GM21528 (cell line): ENCODE measurements around the gene CTSS.
"Not testable (repeated sequence)": the region's sequence is repeated elsewhere in the genome, so short reads cannot be mapped to it uniquely, and the experiment has no call there.

ENCODE experiments used
- ATAC-seq: cut with Tn5 transposase; IDR thresholded peaks from one replicate; pipeline ENCODE4 v1.9.1; 2021; ENCODE audit warnings: mild to moderate bottlenecking, moderate library complexity; ENCODE audit not compliant: unreplicated experiment, low FRiP score

CTSS gene

DNA sequence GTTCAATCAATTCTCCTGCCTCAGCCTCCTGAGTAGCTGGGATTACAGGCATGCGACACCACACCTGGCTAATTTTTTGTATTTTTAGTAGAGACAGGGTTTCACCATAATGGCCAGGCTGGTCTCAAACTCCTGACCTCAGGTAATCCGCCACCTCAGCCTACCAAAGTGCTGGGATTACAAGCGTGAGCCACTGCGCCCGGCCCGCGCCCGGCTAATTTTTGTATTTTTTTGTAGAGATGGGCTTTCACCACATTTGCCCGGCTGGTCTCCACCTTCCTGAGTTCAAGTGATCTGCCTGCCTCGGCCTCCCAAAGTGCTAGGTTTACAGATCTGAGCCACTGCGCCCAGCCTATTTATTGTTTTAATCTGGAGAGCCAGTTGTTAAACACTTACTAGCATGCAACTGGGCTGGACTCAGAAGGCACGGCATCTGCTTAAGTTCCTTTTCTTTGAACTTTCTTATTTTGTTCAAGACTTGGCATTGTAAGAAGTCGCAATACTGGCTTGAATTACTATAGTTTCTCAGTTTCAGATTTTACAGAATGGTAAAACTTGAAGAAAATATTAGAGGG lies 10.4 kb upstream of the CTSS start:
- not testable (repeated sequence) for ATAC-seq

DNA sequence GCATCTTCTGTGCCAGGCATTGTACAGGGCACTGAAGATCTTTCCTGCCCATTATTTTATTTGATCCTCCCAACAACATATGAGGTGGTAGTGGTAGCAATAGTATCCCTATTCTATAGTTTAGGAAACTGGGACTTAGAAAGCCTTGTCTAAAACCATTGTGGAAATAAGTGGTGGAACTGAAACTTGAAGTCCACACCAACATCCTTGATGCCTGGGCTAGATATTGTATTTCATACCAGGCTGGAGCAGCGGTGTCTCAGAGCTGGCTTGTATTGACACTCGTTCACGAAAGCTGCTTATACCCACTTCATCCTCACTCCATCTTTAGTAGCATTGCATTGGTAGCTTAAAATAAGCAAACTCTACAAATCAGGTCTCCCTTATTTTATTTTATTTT lies 9.7 kb upstream of the CTSS start:
- ATAC-seq: no peak

DNA sequence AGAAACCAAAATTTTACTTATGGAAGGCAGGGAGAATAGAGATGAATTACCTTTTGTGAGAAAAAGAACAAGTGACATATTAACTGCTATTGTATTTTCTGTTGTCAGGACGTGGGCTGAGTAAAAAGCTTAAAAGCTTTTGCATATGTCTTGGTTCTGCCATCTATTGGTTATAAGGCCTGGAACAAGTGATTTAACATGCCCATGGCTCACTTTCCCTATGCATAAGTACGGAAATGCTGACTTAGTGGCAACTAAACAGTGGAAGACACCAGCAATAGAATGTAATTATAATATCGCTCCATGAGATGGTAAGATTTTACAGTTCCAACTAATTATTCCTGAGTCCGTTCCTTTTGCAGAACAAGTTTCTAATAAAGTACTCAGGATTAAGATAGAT lies 6.7 kb upstream of the CTSS start:
- no peak for ATAC-seq

DNA sequence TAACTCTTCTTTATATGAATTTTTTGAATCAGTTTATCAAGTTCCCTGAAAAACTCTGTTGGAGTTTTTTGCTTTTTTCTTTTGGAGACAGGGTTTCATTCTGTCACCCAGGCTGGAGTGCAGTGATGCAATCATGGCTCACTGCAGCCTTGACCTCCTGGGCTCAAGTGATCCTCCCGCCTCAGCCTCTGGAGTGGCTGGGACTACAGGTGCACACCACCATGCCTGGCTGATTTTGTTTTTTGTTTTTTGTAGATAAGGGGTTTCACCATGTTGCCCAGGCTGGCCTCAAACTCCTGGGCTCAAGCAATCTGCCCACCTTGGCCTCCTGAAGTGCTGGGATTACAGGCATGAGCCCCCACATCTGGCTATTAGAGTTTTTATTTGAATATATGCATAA lies 2.1 kb upstream of the CTSS start:
- ATAC-seq: not testable (repeated sequence)

DNA sequence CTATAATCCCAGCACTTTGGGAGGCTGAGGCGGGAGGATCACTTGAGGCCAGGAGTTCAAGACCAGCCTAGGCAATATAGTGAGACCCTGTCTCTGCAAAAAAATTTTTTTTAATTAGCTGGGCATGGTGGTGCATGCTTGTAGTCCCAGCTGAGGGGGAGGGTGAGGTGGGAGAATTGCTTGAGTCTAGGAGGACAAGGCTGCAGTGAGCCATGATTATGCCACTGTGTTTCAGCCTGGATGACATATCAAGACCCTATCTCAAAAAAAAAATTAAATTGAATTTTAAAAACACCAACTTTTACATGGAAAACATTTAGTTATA lies 361 bp upstream of the CTSS start:
- ATAC-seq: not testable (repeated sequence)

DNA sequence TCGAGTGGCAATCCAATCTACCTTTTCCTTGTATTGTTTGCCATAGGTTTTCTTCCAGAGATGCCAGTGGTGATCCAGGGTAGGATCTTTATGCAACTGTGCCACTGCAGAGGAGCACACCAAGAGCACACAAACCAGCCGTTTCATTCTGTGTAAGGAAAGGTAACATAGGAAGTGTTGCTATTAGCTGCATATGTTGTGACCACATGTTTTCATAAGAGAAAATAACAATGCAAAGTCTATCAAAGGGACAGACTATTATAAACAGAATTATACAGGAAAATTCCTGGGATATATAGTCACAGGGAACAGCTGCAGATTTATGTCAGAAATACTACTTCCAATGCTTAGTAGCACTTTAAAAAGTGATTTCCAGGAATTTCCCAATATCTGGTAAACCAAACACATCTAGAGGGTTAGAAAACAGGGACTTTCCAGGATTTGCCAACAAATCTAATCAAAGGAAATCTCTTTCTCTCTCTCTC lies 919 bp downstream of the CTSS start:
- no peak for ATAC-seq

DNA sequence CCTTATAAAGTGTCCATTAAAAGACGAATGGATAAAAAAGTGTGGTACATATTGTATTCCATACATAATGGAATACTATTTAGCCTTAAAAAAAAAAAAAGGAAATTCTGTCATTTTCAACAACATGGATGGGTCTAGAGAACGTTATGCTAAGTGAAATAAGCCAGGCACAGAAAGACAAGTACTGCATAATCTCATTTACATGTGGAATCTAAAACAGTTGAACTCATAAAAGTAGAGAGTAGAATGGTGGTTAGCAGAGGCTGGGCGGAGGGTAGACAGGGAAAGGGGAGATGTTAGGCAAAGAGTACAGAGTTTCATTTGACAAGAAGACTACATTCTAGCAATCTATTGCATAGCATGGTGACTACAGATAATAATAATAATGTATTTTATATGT lies 2.6 kb downstream of the CTSS start:
- ATAC-seq: no peak

DNA sequence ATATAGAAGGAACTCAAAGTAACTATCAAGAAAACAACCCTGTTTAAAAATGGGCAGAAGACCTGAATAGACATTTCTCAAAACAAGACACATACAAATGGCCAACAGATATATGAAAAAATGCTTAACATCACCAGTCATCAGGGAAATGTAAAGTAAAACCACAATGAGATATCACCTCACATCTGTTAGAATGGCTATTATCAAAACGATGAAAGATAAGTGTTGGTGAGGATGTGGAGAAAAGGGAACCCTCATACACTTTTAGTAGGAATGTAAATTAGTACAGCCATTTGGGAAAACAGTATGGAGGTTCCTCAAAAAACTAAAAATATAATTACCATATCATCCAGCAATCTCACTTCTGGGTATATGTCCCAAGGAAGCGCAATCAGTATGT lies 3.0 kb downstream of the CTSS start:
- ATAC-seq: no peak

DNA sequence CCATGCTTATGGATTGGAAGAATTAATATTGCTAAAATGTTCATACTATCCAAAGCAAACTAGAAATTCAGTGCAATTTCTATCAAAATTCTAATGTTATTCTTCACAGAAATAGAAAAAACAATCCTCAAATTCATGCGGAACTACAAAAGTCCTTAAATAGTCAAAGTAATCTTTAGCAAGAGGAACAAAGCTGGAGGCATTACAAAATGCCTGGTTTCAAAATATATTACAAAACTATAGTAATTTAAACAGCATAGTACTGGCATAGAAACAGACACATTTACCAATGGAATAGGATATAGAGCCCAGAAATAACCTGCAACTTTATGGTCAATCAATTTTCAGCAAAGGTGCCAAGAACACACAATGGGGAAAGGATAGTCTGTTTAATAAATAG lies 3.8 kb downstream of the CTSS start:
- ATAC-seq: no peak

DNA sequence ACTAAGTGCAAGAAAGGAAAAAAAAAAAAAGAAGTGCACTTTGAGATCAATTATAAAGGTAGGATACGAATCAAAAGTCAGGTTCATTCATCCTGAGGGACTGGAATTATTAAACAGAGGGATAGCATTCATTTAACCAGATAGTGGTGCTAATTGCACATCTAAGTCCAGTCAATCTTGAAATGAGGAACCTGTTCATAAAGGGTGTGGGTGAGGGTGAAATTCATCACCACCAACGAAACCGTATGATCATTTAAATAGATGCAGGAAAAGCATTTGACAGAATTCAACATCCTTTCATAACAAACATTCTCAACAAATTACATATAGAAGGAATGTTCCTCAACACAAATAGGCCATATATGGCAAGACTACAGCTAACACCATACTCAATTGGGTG lies 5.6 kb downstream of the CTSS start:
- ATAC-seq: no peak

DNA sequence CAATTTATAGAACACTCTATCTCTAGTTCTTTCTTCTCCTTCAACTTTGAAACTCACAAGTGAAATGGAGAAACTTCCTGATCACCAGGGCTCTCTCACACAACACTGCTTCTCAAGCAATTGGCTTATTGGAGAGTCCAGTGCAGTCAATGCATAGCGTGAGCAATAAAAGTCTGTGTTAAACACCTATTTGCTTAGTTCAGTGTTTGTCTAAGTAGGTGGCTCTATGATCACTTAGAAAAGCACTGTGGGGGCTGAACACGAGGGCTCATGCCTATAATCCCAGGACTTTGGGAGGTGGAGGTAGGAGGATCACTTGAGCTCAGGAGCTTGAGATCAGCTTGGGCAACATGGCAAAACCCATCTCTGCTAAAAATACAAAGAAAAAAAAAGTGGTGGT lies 12.2 kb downstream of the CTSS start:
- no peak for ATAC-seq

DNA sequence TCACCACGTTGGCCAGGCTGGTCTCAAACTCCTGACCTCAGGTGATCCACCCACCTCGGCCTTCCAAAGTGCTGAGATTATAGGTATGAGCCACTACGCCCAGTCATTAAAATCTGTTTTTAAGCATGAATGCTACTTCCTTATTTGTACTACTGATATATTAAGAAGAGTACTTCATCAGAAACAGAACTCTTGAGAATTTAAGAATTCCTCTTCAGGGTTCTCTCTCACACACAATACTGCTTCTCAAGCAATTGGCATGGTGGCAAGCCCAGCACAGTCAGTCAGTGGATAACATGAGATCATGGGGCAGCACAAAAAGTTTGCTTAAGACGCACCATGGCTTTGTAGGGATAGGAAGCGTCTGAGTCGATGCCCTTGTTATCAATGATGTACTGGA lies 14.1 kb downstream of the CTSS start:
- no peak for ATAC-seq

DNA sequence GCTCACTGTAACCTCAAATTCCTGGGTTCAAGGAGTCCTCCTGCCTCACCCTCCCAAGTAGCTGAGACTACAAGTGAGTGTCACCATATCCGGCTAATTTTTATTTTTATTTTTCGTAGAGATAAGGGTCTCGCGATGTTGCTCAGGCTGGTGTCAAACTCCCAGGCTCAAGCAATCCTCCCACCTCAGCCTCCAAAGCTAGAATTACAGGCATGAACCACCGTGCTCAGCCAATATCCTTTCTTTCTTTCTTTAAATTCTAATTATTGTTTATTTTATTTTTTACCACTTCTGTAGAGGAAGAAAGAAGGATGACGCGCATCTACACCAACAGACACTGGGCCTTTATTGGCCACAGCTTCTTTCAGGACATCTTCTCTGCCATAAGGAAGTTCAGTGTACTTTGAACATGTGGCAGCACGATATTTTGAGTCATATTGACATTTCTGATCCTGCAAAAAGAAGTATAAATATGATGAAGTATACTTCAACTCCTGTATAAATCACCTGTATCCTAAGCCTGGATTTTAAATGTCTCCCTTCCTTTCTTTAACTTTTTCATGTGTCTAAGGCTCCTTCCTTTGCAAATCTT lies 15.8 kb downstream of the CTSS start:
- no peak for ATAC-seq

DNA sequence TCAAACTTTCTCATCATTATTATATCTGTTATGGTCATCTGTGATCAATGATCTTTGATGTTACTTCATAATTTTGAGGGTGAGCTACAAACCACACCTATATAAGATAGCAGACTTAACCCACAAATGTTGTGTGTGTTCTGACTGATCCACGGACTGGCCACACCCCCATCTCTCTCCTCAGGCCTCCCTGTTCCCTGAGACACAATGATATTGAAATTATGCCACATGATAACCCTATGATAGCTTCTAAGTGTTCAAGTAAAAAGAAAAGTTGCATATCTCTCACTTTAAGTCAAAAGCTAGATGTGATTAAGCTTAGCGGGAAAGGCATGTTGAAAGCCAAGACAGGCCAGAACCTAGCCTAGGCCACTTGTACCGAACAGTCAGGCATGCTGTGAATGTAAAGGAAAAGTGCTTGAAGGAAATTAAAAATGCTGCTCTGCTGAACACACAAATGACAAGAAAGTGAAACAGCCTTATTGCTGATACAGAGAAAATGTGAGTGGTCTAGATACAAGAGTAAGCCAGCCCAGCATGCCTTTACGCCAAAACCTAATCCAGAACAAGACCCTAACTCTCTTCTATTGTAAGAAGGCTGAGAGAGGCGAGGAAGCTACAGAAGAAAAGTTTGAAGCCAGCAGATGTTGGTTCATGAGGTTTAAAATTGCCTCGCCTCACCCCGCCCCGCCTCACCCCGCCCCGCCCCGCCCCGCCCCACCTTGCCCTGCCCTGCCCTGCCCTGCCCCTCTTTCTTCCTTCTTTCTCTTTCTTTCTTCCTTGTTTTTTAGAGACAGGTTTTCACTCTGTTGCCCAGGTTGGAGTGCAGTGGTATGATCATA lies 16.5 kb downstream of the CTSS start:
- no peak for ATAC-seq

DNA sequence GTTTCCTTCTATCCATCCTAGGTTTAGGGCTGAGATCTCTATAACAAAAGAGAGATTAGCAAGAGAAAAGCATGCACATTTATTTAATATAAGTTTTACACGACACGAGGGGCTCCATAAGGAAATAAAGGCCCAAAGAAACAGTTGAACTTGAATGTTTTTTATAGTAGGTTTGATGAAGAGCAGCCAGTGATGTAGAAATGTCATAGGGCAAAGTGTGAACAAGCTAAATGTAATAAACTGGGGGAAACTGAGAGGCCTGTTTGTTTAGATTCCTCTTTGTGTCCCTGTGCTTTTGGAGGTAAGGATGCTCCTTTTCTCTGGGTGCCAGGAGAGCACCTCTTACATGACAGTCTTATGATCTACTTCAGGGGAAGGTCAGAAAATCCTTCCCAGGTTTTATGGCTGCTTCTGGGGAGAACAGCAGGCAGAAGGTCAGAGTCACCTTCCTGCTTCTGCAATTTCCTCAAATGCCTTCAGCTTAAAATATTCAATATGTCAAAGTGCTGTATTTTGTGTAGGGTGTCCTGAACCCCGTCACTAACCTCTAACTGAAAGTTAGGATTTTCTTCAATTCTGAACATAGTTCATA lies 35.4 kb downstream of the CTSS start:
- ATAC-seq: no peak

DNA sequence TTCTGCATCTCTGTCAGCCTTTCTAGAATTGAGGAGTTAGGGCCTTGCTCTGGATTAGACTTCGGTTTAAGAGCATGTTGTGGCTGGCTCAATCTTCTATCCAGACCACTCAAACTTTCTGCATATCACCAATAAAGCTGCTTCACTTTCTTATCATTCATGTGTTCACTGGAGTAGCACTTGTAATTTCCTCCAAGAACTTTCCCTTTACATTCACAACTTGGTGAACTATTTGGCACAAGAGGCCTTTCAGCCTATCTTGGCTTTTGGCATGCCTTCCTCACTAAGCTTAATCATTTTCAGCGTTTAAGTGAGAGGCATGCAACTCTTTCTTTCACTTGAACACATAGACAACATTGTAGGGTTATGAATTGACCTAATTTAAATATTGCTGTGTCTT lies 41.2 kb downstream of the CTSS start:
- no peak for ATAC-seq

DNA sequence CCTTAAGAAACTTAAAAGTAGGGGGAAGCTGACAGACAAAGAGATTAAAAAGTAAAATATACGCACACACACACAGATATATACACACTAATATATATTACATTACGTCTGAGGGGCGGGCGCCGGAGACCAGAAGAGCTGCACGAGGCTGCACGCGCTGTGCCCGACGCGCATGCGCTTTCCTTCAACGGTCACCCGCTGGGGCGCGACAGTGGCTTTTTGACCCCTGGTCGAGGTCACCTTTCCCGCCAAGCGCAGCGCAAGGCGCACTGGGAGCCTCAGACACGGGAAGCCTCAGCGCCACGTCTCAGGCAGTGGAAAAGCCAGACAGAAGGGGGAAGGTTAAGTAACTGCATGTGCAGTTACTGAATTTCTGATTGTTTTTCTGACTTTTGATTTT lies 44.9 kb downstream of the CTSS start, which contains the start of gene HORMAD1:
Gene HORMAD1 (minus strand): TSS at position 193 of the 400 bp plus-strand sequence. CDS start 1,390 bp downstream, outside the sequence.
- no peak for ATAC-seq

DNA sequence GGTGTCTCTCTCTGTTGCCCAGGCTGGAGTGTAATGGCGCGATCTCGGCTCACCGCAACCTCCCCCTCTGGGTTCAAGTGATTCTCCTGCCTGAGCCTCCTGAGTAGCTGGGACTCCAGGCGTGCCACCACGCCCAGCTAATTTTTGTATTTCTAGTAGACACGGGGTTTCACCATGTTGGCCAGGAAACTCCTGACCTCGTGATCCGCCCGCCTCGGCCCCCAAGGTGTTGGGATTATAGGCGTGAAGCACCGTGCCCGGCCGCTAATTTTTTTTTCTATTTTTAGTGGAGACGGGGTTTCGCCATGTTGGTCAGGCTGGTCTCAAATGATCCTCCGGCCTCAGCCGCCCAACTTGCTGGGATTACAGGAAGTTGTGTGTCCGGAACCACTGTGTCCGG lies 45.5 kb downstream of the CTSS start:
- ATAC-seq: no peak

DNA sequence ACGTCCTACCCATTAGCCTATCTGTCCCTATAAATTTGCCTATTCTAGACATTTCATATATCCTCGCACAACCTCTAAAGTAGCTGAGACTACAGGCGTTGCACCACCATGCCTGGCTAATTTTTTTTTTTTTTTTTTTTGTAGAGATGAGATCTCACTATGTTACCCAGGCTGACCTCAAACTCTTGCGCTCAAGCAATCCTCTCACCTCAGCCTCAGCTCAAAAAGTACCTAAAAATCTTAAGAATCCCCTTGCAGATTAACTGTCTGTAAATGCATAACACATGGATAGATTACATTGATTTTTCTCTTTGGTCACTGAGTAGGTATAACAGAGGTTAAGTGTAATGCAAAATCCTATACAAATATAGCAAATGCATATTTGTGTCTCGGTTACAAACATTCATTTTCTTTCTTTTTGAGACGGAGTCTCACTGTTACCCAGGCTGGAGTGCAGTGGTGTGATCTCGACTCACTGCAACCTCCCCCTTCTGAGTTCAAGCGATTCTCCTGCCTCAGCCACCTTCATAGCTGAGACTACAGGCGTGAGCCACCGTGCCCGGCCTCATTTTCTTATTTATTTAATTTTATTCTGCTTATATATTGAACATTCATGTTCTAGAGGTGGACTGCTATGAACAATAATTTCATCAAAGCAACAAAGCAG lies 47.2 kb downstream of the CTSS start:
- no peak for ATAC-seq

DNA sequence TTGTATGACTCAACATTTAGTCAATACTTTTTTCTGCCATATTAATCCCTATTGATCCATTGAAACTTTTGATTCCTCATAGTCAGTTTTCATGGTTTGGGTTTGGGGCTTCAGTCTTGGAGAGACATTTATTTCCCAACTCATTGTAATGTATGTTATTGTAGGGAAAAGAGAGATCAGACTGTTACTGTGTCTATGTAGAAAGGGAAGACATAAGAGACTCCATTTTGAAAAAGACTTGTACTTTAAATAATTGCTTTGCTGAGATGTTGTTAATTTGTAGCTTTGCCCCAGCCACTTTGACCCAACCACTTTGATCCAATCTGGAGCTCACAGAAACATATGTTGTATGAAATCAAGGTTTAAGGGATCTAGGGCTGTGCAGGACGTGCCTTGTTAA lies 56.5 kb downstream of the CTSS start:
- not testable (repeated sequence) for ATAC-seq

DNA sequence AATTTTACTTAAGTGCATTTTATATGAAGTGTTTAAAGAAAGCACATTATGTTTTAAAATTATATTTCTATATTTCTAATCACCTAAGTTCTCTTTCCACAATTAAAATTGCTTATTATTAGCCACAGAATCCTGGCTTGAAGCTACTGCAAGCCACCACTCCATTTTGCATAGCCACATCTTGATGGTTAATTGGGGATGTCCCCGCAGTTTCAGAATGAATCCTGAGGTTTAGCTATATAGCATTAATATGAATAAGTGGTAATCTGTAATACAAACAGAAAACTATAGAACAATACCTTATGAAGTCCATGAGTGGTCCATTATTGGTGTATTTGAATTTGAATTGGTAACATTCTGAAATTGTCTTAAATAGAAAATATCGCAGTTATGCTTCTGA lies 57.0 kb downstream of the CTSS start:
- ATAC-seq: no peak
